Colonic mucosa (tissue), 4 donors: Measurements from ENCODE around the gene DNM3. TPM values are rescaled to one million over a fixed set of nuclear protein-coding genes. Genes with fewer than 3 reads are reported as not detected.

Experiments
- DNase-seq: peaks from one replicate; pipeline ENCODE4 v3.0.0-alpha.2; 2020
- H3K27ac ChIP-seq: fragments of 200-600 bp; one replicate; pipeline ENCODE4 v1.8.0; 2021
- H3K27me3 ChIP-seq: fragments of 200-600 bp; one replicate; pipeline ENCODE4 v1.8.0; 2021
- H3K36me3 ChIP-seq: fragments of 200-600 bp; one replicate; pipeline ENCODE4 v1.8.0; 2021
- H3K4me1 ChIP-seq: fragments of 200-600 bp; one replicate; pipeline ENCODE4 v1.8.0; 2021; ENCODE audit warnings: mild to moderate bottlenecking
- H3K4me3 ChIP-seq: fragments of 200-600 bp; one replicate; pipeline ENCODE4 v1.8.0; 2021
- H3K9ac ChIP-seq, 2 donors: one replicate each; pipeline ENCODE4 v1.7.0; 2013; ENCODE audit warnings: control low read depth in 2 of 2, low read depth in 2 of 2, low read length in 2 of 2
- H3K9me3 ChIP-seq: fragments of 200-600 bp; one replicate; pipeline ENCODE4 v1.8.0; 2021
- intact Hi-C: fragments of 100-400 bp; cut with DNase I; formaldehyde crosslinking; loops from one replicate; pipeline ENCODE4 v1.14.1; 2022
- total RNA-seq, 2 donors: library from RNA; stranded (reverse); fragmentation: NEBNext Ultra II Directional in 1 of 2; extraction: Animal tissue kit (Norgen Biotek cat#: 25700) in 1 of 2; gene quantifications; one replicate each; pipeline ENCODE4 v1.2.1, GENCODE V29; 2021
- TF ChIP-seq, protein P1 (sequence below): fragments of 200-600 bp; IDR thresholded peaks from one replicate; pipeline ENCODE4 v1.8.0; 2022; ENCODE audit warnings: antibody characterized with exemption, mild to moderate bottlenecking
- donor health status: healthy.
- donor health status: DM: no; HTN: no; CAD: no.
- donor health status: DM: no; HTN: no; CAD: no.

DNM3 gene
- total RNA-seq, 2 donors from 2014 or later: 1.7 to 2.6 TPM

GRCh38 chr1:171807556-171807955 lies 33.7 kb upstream of the DNM3 start:
- no peak for DNase-seq
- Histone ChIP-seq H3K36me3 (no peaks in the 10 kb centered on the region), H3K27ac (no peak overlapping the region), H3K4me1 (no peaks in the 10 kb centered on the region), H3K4me3 (no peak overlapping the region), H3K9me3 (no peaks in the 10 kb centered on the region), H3K27me3 (no peaks in the 10 kb centered on the region), H3K9ac (no peak overlapping the region)
- intact Hi-C loops: no loop called here
- TF ChIP-seq, protein P1, sequence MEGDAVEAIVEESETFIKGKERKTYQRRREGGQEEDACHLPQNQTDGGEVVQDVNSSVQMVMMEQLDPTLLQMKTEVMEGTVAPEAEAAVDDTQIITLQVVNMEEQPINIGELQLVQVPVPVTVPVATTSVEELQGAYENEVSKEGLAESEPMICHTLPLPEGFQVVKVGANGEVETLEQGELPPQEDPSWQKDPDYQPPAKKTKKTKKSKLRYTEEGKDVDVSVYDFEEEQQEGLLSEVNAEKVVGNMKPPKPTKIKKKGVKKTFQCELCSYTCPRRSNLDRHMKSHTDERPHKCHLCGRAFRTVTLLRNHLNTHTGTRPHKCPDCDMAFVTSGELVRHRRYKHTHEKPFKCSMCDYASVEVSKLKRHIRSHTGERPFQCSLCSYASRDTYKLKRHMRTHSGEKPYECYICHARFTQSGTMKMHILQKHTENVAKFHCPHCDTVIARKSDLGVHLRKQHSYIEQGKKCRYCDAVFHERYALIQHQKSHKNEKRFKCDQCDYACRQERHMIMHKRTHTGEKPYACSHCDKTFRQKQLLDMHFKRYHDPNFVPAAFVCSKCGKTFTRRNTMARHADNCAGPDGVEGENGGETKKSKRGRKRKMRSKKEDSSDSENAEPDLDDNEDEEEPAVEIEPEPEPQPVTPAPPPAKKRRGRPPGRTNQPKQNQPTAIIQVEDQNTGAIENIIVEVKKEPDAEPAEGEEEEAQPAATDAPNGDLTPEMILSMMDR: no peak

- Histone ChIP-seq H3K9ac (no peak overlapping the region), H3K4me1 (no peaks in the 10 kb centered on the region), H3K27me3 (no peaks in the 10 kb centered on the region), H3K36me3 (no peaks in the 10 kb centered on the region), H3K27ac (no peak overlapping the region), H3K9me3 (no peaks in the 10 kb centered on the region), H3K4me3 (no peak overlapping the region)
- TF ChIP-seq, protein P1: no peak
- intact Hi-C loops: no loop called here
- DNase-seq: no peak
Observed at GRCh38 chr1:171809834-171810233, 31.5 kb upstream of the DNM3 start.

DNA sequence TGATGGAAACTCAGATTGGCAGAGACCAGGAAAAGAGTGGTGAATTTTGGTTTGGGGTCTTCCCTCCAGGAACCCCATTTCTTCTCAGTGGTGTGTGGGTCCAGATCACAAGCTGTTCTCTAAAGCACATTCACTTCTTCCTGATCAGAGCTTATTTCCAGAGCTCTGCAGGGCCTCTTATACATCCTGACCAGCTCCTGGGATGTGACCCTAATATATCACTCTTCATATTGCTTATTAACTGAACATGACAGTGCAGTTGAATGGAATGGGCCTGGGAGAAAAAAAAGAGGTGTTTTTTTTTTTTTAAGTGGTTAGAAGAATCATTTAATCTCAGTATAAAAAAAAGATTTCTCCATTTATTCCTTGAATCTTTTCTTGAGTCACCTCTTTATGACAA lies 29.6 kb upstream of the DNM3 start:
- H3K4me3 ChIP-seq: no peak overlapping the region
- H3K27ac ChIP-seq: no peak overlapping the region
- no peak for DNase-seq
- TF ChIP-seq, protein P1: no peak
- H3K4me1 ChIP-seq: no peaks in the 10 kb centered on the region
- no peaks in the 10 kb centered on the region for H3K27me3 ChIP-seq
- H3K36me3 ChIP-seq: no peaks in the 10 kb centered on the region
- H3K9ac ChIP-seq: no peak overlapping the region
- H3K9me3 ChIP-seq: no peaks in the 10 kb centered on the region
- intact Hi-C loops: no loop called here

GRCh38 chr1:171814692-171815091 lies 26.6 kb upstream of the DNM3 start:
- Histone ChIP-seq H3K4me1 (no peaks in the 10 kb centered on the region), H3K27me3 (no peaks in the 10 kb centered on the region), H3K9me3 (no peaks in the 10 kb centered on the region), H3K4me3 (no peak overlapping the region), H3K36me3 (no peaks in the 10 kb centered on the region), H3K27ac (no peak overlapping the region), H3K9ac (no peak overlapping the region)
- DNase-seq: no peak
- intact Hi-C loops: no loop called here
- TF ChIP-seq, protein P1: no peak

- Histone ChIP-seq H3K27ac (no peak overlapping the region), H3K36me3 (no peaks in the 10 kb centered on the region), H3K9ac (no peak overlapping the region), H3K4me1 (no peaks in the 10 kb centered on the region), H3K27me3 (no peaks in the 10 kb centered on the region), H3K4me3 (no peak overlapping the region), H3K9me3 (no peaks in the 10 kb centered on the region)
- DNase-seq: no peak
- TF ChIP-seq, protein P1: no peak
- intact Hi-C loops: no loop called here
Observed at GRCh38 chr1:171816300-171816901, 24.9 kb upstream of the DNM3 start.
